ENCODE measurements around the gene NUP107.

The NUP107 gene

GRCh38 chr12:68750506-68750905 is 63.7 kb downstream of the NUP107 start:
- H3K79me2 ChIP-seq (ENCODE audit: insufficient read depth, low read length): peaks cover 36% of the 10 kb centered on the region
- ATAC-seq (ENCODE audit: insufficient read depth, low read depth) (no peak), DNase-seq (no peak)
- H3K4me3 ChIP-seq (ENCODE audit: low read depth in 1 of 2, low read length in 2 of 2): no peak overlapping the region
- no peaks in the 10 kb centered on the region for H3K27me3 ChIP-seq (ENCODE audit: insufficient read depth, low read length, poor library complexity)
- no peak overlapping the region for H3K9ac ChIP-seq (ENCODE audit: low read depth, low read length)
- H2AFZ ChIP-seq (ENCODE audit: low read depth, low read length): no peak overlapping the region
- H3K4me1 ChIP-seq (ENCODE audit: insufficient read depth, low read length): peaks cover 30% of the 10 kb centered on the region
- H3K9me3 ChIP-seq (ENCODE audit: insufficient read depth, low read length, severe bottlenecking): no peaks in the 10 kb centered on the region
- H3K36me3 ChIP-seq (ENCODE audit: insufficient read depth, low read length): peaks cover 49% of the 10 kb centered on the region
- H3K4me2 ChIP-seq (ENCODE audit: insufficient read depth, low read length): no peak overlapping the region; the same call in 1 of the 2 replicates
- no peak overlapping the region for H3K27ac ChIP-seq (ENCODE audit: low read length)
- TF ChIP-seq EZH2 (IDR thresholded peaks at IDR 0.05; ENCODE audit: borderline replicate concordance, low read depth, low read length, severe bottlenecking) (no peak), CTCF (IDR thresholded peaks at IDR 0.05; ENCODE audit: borderline replicate concordance, extremely low read depth, low read length, poor library complexity, severe bottlenecking) (no peak)
- no peaks in the 10 kb centered on the region for H4K20me1 ChIP-seq (ENCODE audit: insufficient read depth, low read length)

- Histone ChIP-seq H3K4me3 (ENCODE audit: low read depth in 1 of 2, low read length in 2 of 2) (no peak overlapping the region), H3K79me2 (ENCODE audit: insufficient read depth, low read length) (no peaks in the 10 kb centered on the region), H3K4me1 (ENCODE audit: insufficient read depth, low read length) (no peaks in the 10 kb centered on the region), H4K20me1 (ENCODE audit: insufficient read depth, low read length) (no peaks in the 10 kb centered on the region), H3K27me3 (ENCODE audit: insufficient read depth, low read length, poor library complexity) (no peaks in the 10 kb centered on the region), H2AFZ (ENCODE audit: low read depth, low read length) (no peak overlapping the region), H3K9ac (ENCODE audit: low read depth, low read length) (no peak overlapping the region), H3K9me3 (ENCODE audit: insufficient read depth, low read length, severe bottlenecking) (no peaks in the 10 kb centered on the region), H3K36me3 (ENCODE audit: insufficient read depth, low read length) (peaks cover 47% of the 10 kb centered on the region), H3K27ac (ENCODE audit: low read length) (no peak overlapping the region), H3K4me2 (ENCODE audit: insufficient read depth, low read length) (no peak overlapping the region)
- ATAC-seq (ENCODE audit: insufficient read depth, low read depth) (no peak), DNase-seq (no peak)
- TF ChIP-seq CTCF (IDR thresholded peaks at IDR 0.05; ENCODE audit: borderline replicate concordance, extremely low read depth, low read length, poor library complexity, severe bottlenecking) (no peak), EZH2 (IDR thresholded peaks at IDR 0.05; ENCODE audit: borderline replicate concordance, low read depth, low read length, severe bottlenecking) (no peak)
These were observed 68.9 kb downstream of the NUP107 start for GRCh38 chr12:68755536-68756243.

GRCh38 chr12:68759852-68760251 is 73.1 kb downstream of the NUP107 start:
- TF ChIP-seq EZH2 (IDR thresholded peaks at IDR 0.05; ENCODE audit: borderline replicate concordance, low read depth, low read length, severe bottlenecking) (no peak), CTCF (IDR thresholded peaks at IDR 0.05; ENCODE audit: borderline replicate concordance, extremely low read depth, low read length, poor library complexity, severe bottlenecking) (no peak)
- Histone ChIP-seq H3K27ac (ENCODE audit: low read length) (no peak overlapping the region), H3K4me2 (ENCODE audit: insufficient read depth, low read length) (no peak overlapping the region), H3K9ac (ENCODE audit: low read depth, low read length) (no peak overlapping the region), H4K20me1 (ENCODE audit: insufficient read depth, low read length) (no peaks in the 10 kb centered on the region), H3K36me3 (ENCODE audit: insufficient read depth, low read length) (peaks cover 51% of the 10 kb centered on the region), H3K4me1 (ENCODE audit: insufficient read depth, low read length) (no peaks in the 10 kb centered on the region), H3K27me3 (ENCODE audit: insufficient read depth, low read length, poor library complexity) (no peaks in the 10 kb centered on the region), H2AFZ (ENCODE audit: low read depth, low read length) (no peak overlapping the region), H3K4me3 (ENCODE audit: low read depth in 1 of 2, low read length in 2 of 2) (no peak overlapping the region), H3K9me3 (ENCODE audit: insufficient read depth, low read length, severe bottlenecking) (no peaks in the 10 kb centered on the region), H3K79me2 (ENCODE audit: insufficient read depth, low read length) (no peaks in the 10 kb centered on the region)
- DNase-seq (no peak), ATAC-seq (ENCODE audit: insufficient read depth, low read depth) (no peak)

Measured in DND-41 (cell line).